ENCODE data around the gene VMA21. TPM values are rescaled to one million over a fixed set of nuclear protein-coding genes. Genes with fewer than 3 reads are reported as not detected.

Gene VMA21
- total RNA-seq, 1 experiment from 2014 or later = 117 TPM

DNA sequence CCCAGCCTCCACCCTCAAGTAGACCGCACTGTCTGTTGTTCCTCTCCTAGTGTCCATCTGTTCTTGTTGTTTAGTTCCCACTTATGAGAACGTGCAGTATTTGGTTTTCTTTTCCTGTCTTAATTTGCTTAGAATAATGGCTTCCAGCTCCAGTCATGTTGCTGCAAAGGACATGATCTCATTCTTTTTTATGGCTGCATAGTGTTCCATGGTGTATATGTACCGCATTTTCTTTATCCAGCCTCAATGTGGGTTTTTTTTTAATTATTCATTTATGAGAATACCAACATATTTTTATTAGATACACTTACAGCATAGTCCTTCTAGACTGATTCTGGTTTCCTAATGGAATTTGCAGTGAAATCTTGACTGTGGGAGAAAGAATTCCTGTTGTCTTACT is 1.3 kb downstream of the VMA21 start:
- in situ Hi-C loops (cut with HindIII; ENCODE audit: low pct_unique_long_range_greater_than_20kb, low sequenced_read_pairs) (no loop called here), intact Hi-C loops (cut with micrococcal nuclease; ENCODE audit: unreplicated experiment) (no loop called here)
- H3K36me3 ChIP-seq (ENCODE audit: control insufficient read depth, insufficient read depth, low read length) = no peaks in the 10 kb centered on the region
- no peaks in the 10 kb centered on the region for H3K9me3 ChIP-seq (ENCODE audit: control insufficient read depth, insufficient read depth, low read depth, low read length)
- DNase-seq (ENCODE audit: low read depth, low spot score) (no peak), ATAC-seq (no peak)
- peak overlapping the region; percentile 51 for H3K27ac ChIP-seq (ENCODE audit: low read length)
- TF ChIP-seq SIN3A (IDR thresholded peaks at IDR 0.05; ENCODE audit: borderline replicate concordance, insufficient read depth, low read depth, low read length) (no peak), POLR2AphosphoS5 (IDR thresholded peaks at IDR 0.05; ENCODE audit: low read depth, low read length) (no peak), TCF7L2 (IDR thresholded peaks at IDR 0.05; ENCODE audit: low read depth, low read length) (no peak)
- TF ChIP-seq, protein P1, sequence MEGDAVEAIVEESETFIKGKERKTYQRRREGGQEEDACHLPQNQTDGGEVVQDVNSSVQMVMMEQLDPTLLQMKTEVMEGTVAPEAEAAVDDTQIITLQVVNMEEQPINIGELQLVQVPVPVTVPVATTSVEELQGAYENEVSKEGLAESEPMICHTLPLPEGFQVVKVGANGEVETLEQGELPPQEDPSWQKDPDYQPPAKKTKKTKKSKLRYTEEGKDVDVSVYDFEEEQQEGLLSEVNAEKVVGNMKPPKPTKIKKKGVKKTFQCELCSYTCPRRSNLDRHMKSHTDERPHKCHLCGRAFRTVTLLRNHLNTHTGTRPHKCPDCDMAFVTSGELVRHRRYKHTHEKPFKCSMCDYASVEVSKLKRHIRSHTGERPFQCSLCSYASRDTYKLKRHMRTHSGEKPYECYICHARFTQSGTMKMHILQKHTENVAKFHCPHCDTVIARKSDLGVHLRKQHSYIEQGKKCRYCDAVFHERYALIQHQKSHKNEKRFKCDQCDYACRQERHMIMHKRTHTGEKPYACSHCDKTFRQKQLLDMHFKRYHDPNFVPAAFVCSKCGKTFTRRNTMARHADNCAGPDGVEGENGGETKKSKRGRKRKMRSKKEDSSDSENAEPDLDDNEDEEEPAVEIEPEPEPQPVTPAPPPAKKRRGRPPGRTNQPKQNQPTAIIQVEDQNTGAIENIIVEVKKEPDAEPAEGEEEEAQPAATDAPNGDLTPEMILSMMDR (IDR thresholded peaks at IDR 0.05) = no peak
- TF ChIP-seq, protein P2, sequence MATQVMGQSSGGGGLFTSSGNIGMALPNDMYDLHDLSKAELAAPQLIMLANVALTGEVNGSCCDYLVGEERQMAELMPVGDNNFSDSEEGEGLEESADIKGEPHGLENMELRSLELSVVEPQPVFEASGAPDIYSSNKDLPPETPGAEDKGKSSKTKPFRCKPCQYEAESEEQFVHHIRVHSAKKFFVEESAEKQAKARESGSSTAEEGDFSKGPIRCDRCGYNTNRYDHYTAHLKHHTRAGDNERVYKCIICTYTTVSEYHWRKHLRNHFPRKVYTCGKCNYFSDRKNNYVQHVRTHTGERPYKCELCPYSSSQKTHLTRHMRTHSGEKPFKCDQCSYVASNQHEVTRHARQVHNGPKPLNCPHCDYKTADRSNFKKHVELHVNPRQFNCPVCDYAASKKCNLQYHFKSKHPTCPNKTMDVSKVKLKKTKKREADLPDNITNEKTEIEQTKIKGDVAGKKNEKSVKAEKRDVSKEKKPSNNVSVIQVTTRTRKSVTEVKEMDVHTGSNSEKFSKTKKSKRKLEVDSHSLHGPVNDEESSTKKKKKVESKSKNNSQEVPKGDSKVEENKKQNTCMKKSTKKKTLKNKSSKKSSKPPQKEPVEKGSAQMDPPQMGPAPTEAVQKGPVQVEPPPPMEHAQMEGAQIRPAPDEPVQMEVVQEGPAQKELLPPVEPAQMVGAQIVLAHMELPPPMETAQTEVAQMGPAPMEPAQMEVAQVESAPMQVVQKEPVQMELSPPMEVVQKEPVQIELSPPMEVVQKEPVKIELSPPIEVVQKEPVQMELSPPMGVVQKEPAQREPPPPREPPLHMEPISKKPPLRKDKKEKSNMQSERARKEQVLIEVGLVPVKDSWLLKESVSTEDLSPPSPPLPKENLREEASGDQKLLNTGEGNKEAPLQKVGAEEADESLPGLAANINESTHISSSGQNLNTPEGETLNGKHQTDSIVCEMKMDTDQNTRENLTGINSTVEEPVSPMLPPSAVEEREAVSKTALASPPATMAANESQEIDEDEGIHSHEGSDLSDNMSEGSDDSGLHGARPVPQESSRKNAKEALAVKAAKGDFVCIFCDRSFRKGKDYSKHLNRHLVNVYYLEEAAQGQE (IDR thresholded peaks at IDR 0.05; ENCODE audit: insufficient read depth in 1 of 2, low read depth in 2 of 2, low read length in 1 of 2) = no peak
- no peaks in the 10 kb centered on the region for H3K27me3 ChIP-seq (ENCODE audit: control insufficient read depth, insufficient read depth, low read length)
- ChIA-PET CTCF (no interaction called here), POLR2A (no interaction called here)
- peaks cover 49% of the 10 kb centered on the region for H3K4me1 ChIP-seq (ENCODE audit: control insufficient read depth, insufficient read depth, low read length)
- no TSS peak for BruUV-seq (replicated peaks)
- peak overlapping the region; percentile 93 to 100 for H3K4me3 ChIP-seq (ENCODE audit: low read depth in 2 of 2, low read length in 2 of 2)

DNA sequence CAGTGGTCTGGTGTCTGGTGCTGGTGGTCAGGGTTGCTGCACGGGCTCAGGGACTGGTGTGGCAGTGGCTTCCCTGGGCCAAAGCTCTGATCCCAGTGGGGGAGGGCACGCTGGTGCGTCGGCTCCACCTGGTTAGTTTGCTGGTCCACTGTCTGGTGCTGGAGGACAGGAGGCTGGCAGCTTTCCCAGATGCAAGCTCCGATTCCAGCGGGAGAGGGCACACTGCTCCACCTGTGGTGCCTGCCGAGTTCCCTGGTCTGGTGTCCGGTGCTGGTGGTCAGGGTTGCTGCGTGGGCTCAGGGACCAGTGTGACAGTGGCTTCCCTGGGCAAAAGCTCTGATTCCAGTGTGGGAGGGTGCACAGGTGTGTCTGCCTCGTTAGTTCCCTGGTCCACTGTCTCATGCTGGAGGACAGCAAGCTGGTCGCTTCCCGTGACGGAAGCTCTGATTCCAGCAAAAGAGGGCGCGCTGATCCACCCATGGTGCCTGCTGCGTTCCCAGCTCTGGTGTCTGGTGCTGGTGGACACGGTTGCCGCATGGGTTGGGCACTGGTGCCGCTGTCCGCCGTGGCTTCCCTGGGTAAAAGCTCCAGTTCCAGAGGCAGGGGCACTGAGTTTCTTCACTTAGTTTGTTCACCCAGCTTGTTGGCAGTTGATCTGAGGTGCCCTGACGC is 5.8 kb downstream of the VMA21 start:
- Histone ChIP-seq H3K4me1 (ENCODE audit: control insufficient read depth, insufficient read depth, low read length) (peaks cover 38% of the 10 kb centered on the region), H3K27ac (ENCODE audit: low read length) (no peak overlapping the region), H3K27me3 (ENCODE audit: control insufficient read depth, insufficient read depth, low read length) (no peaks in the 10 kb centered on the region), H3K36me3 (ENCODE audit: control insufficient read depth, insufficient read depth, low read length) (peaks cover 22% of the 10 kb centered on the region), H3K9me3 (ENCODE audit: control insufficient read depth, insufficient read depth, low read depth, low read length) (no peaks in the 10 kb centered on the region), H3K4me3 (ENCODE audit: low read depth in 2 of 2, low read length in 2 of 2) (no peak overlapping the region)
- ChIA-PET CTCF (no interaction called here), POLR2A (no interaction called here)
- ATAC-seq (peak; percentile 73; the same call in 1 of the 2 replicates), DNase-seq (ENCODE audit: low read depth, low spot score) (no peak)
- BruUV-seq (replicated peaks) = no TSS peak
- in situ Hi-C loops (cut with HindIII; ENCODE audit: low pct_unique_long_range_greater_than_20kb, low sequenced_read_pairs) = no loop called here
- TF ChIP-seq, protein P2 (IDR thresholded peaks at IDR 0.05; ENCODE audit: insufficient read depth in 1 of 2, low read depth in 2 of 2, low read length in 1 of 2) = no peak
- intact Hi-C loops (cut with micrococcal nuclease; ENCODE audit: unreplicated experiment) = no loop called here

Data from Panc1 (cell line).